GM10847 (cell line): ENCODE measurements around the gene POLDIP2.

Experiments
- POLR2A ChIP-seq: IDR thresholded peaks from 2 replicates; pipeline ENCODE4 v1.6.1; 2011; ENCODE audit not compliant: insufficient read length; ENCODE audit errors: extremely low read depth

The POLDIP2 gene

GRCh38 chr17:28363776-28364650 lies 6.7 kb upstream of the POLDIP2 start:
- TF ChIP-seq POLR2A: no peak

GRCh38 chr17:28363186-28363585 lies 5.9 kb upstream of the POLDIP2 start:
- TF ChIP-seq POLR2A: no peak

- no peak for TF ChIP-seq POLR2A
These were observed 522 bp upstream of the POLDIP2 start for GRCh38 chr17:28357901-28358197.

GRCh38 chr17:28350271-28350670 lies 7.1 kb downstream of the POLDIP2 start:
- TF ChIP-seq POLR2A: no peak

- no peak for TF ChIP-seq POLR2A
These were observed 8.3 kb downstream of the POLDIP2 start for GRCh38 chr17:28348979-28349378.

- TF ChIP-seq POLR2A: no peak
These were observed 10.0 kb downstream of the POLDIP2 start for GRCh38 chr17:28347261-28347891.

GRCh38 chr17:28346746-28347246 lies 10.5 kb downstream of the POLDIP2 start:
- TF ChIP-seq POLR2A: no peak

- no peak for TF ChIP-seq POLR2A
These were observed 11.1 kb downstream of the POLDIP2 start for GRCh38 chr17:28346199-28346580.

GRCh38 chr17:28345419-28346198 lies 11.7 kb downstream of the POLDIP2 start:
- no peak for TF ChIP-seq POLR2A

GRCh38 chr17:28344435-28344901 lies 12.9 kb downstream of the POLDIP2 start:
- no peak for TF ChIP-seq POLR2A

- TF ChIP-seq POLR2A: no peak
These were observed 13.3 kb downstream of the POLDIP2 start for GRCh38 chr17:28344011-28344410.

GRCh38 chr17:28343491-28343932 lies 13.8 kb downstream of the POLDIP2 start:
- TF ChIP-seq POLR2A: no peak

GRCh38 chr17:28342313-28342712 lies 15.0 kb downstream of the POLDIP2 start:
- TF ChIP-seq POLR2A: no peak

GRCh38 chr17:28341516-28341915 lies 15.8 kb downstream of the POLDIP2 start:
- no peak for TF ChIP-seq POLR2A

GRCh38 chr17:28340374-28340773 lies 17.0 kb downstream of the POLDIP2 start:
- no peak for TF ChIP-seq POLR2A

GRCh38 chr17:28339431-28339830 lies 17.9 kb downstream of the POLDIP2 start:
- TF ChIP-seq POLR2A: no peak
